GM23248 (cell line): ENCODE data around the gene NEUROD1.

Source experiments
- EZH2 ChIP-seq: fragments of 200-600 bp; sonication (generic); IDR thresholded peaks from 2 replicates; pipeline ENCODE4 v1.6.1; 2018; ENCODE audit warnings: antibody characterized with exemption, mild to moderate bottlenecking; ENCODE audit not compliant: insufficient read depth, poor library complexity, severe bottlenecking
- EZH2phosphoT487 ChIP-seq: fragments of 200-600 bp; sonication (generic); IDR thresholded peaks from 2 replicates; pipeline ENCODE4 v1.6.1; 2018; ENCODE audit warnings: antibody characterized with exemption, moderate library complexity, mild to moderate bottlenecking, low read depth; ENCODE audit not compliant: insufficient read depth

- TF ChIP-seq EZH2: no peak
- TF ChIP-seq EZH2phosphoT487: no peak
Measured at GRCh38 chr2:181674461-181674860, 5.9 kb downstream of the NEUROD1 start.
